Colonic mucosa (tissue), 4 donors: ENCODE measurements around the gene BANF2. TPM values are rescaled to one million over a fixed set of nuclear protein-coding genes. Genes with fewer than 3 reads are reported as not detected.
"Not testable (repeated sequence)": the region's sequence is repeated elsewhere in the genome, so short reads cannot be mapped to it uniquely, and the experiment has no call there.

Source experiments
- DNase-seq: peaks from one replicate; pipeline ENCODE4 v3.0.0-alpha.2; 2020
- H3K27ac ChIP-seq: fragments of 200-600 bp; one replicate; pipeline ENCODE4 v1.8.0; 2021
- H3K27me3 ChIP-seq: fragments of 200-600 bp; one replicate; pipeline ENCODE4 v1.8.0; 2021
- H3K36me3 ChIP-seq: fragments of 200-600 bp; one replicate; pipeline ENCODE4 v1.8.0; 2021
- H3K4me1 ChIP-seq: fragments of 200-600 bp; one replicate; pipeline ENCODE4 v1.8.0; 2021; ENCODE audit warnings: mild to moderate bottlenecking
- H3K4me3 ChIP-seq: fragments of 200-600 bp; one replicate; pipeline ENCODE4 v1.8.0; 2021
- H3K9ac ChIP-seq, 2 donors: one replicate each; pipeline ENCODE4 v1.7.0; 2013; ENCODE audit warnings: control low read depth in 2 of 2, low read depth in 2 of 2, low read length in 2 of 2
- H3K9me3 ChIP-seq: fragments of 200-600 bp; one replicate; pipeline ENCODE4 v1.8.0; 2021
- CTCF ChIP-seq: fragments of 200-600 bp; IDR thresholded peaks from one replicate; pipeline ENCODE4 v1.8.0; 2022; ENCODE audit warnings: antibody characterized with exemption, mild to moderate bottlenecking
- intact Hi-C: fragments of 100-400 bp; cut with DNase I; formaldehyde crosslinking; loops from one replicate; pipeline ENCODE4 v1.14.1; 2022
- total RNA-seq, 2 donors: library from RNA; stranded (reverse); fragmentation: NEBNext Ultra II Directional in 1 of 2; extraction: Animal tissue kit (Norgen Biotek cat#: 25700) in 1 of 2; gene quantifications; one replicate each; pipeline ENCODE4 v1.2.1, GENCODE V29; 2021
- donor health status: healthy.
- donor health status: DM: no; HTN: no; CAD: no.
- donor health status: DM: no; HTN: no; CAD: no.

The BANF2 gene
- total RNA-seq, 2 donors from 2014 or later, result not detected

GRCh38 chr20:17768271-17768670 is 68.5 kb downstream of the BANF2 start:
- DNase-seq, result no peak
- Histone ChIP-seq H3K4me1 (no peaks in the 10 kb centered on the region), H3K9me3 (no peaks in the 10 kb centered on the region), H3K27me3 (no peaks in the 10 kb centered on the region), H3K36me3 (no peaks in the 10 kb centered on the region), H3K4me3 (no peak overlapping the region), H3K27ac (no peak overlapping the region), H3K9ac (no peak overlapping the region)
- TF ChIP-seq CTCF, result no peak
- intact Hi-C loops, result no loop called here

GRCh38 chr20:17769716-17770115 is 70.0 kb downstream of the BANF2 start:
- H3K27me3 ChIP-seq, intact Hi-C loops, DNase-seq, H3K4me1 ChIP-seq, H3K36me3 ChIP-seq, H3K4me3 ChIP-seq, H3K27ac ChIP-seq, H3K9me3 ChIP-seq, H3K9ac ChIP-seq: not testable (repeated sequence)

- no peak overlapping the region for H3K9ac ChIP-seq
Observed at GRCh38 chr20:17771206-17772004, 71.6 kb downstream of the BANF2 start.

GRCh38 chr20:17772005-17772343 is 72.2 kb downstream of the BANF2 start:
- Histone ChIP-seq H3K27ac (no peak overlapping the region), H3K9ac (no peak overlapping the region), H3K9me3 (no peaks in the 10 kb centered on the region), H3K4me1 (no peaks in the 10 kb centered on the region), H3K4me3 (no peak overlapping the region), H3K27me3 (no peaks in the 10 kb centered on the region), H3K36me3 (no peaks in the 10 kb centered on the region)
- no peak for DNase-seq
- intact Hi-C loops, result no loop called here
- TF ChIP-seq CTCF, result no peak

More at GRCh38 chr20:17771206-17772004, 71.6 kb downstream of the BANF2 start:
- Histone ChIP-seq H3K27ac (no peak overlapping the region), H3K4me1 (no peaks in the 10 kb centered on the region), H3K27me3 (no peaks in the 10 kb centered on the region), H3K36me3 (no peaks in the 10 kb centered on the region), H3K9me3 (no peaks in the 10 kb centered on the region), H3K4me3 (no peak overlapping the region)
- no peak for DNase-seq
- intact Hi-C loops, result no loop called here
- TF ChIP-seq CTCF, result no peak

GRCh38 chr20:17773619-17774018 is 73.9 kb downstream of the BANF2 start:
- no peak for TF ChIP-seq CTCF
- H3K4me3 ChIP-seq, result no peak overlapping the region
- intact Hi-C loops, result no loop called here
- no peaks in the 10 kb centered on the region for H3K9me3 ChIP-seq
- no peak overlapping the region for H3K9ac ChIP-seq
- H3K36me3 ChIP-seq, result no peaks in the 10 kb centered on the region
- no peaks in the 10 kb centered on the region for H3K4me1 ChIP-seq
- no peak overlapping the region for H3K27ac ChIP-seq
- no peak for DNase-seq
- H3K27me3 ChIP-seq, result no peaks in the 10 kb centered on the region

GRCh38 chr20:17775600-17775999 is 75.8 kb downstream of the BANF2 start:
- no peaks in the 10 kb centered on the region for H3K4me1 ChIP-seq
- intact Hi-C loops, result no loop called here
- no peaks in the 10 kb centered on the region for H3K36me3 ChIP-seq
- H3K9ac ChIP-seq, result no peak overlapping the region
- no peak overlapping the region for H3K27ac ChIP-seq
- no peak for DNase-seq
- H3K9me3 ChIP-seq, result no peaks in the 10 kb centered on the region
- H3K27me3 ChIP-seq, result no peaks in the 10 kb centered on the region
- no peak for TF ChIP-seq CTCF
- H3K4me3 ChIP-seq, result no peak overlapping the region
